GM18505 (cell line): Measurements from ENCODE around the gene RFLNA.
"Not testable (repeated sequence)": the region's sequence is repeated elsewhere in the genome, so short reads cannot be mapped to it uniquely, and the experiment has no call there.

Source experiments
- ATAC-seq: cut with Tn5 transposase; IDR thresholded peaks from one replicate; pipeline ENCODE4 v1.9.1; 2021; ENCODE audit not compliant: unreplicated experiment
- POLR2A ChIP-seq: IDR thresholded peaks from 4 replicates; pipeline ENCODE4 v1.6.1; 2011; ENCODE audit warnings: borderline replicate concordance; ENCODE audit not compliant: insufficient read depth, insufficient read length; ENCODE audit errors: extremely low read depth

Gene RFLNA

GRCh38 chr12:124322271-124322998 lies 27.5 kb downstream of the RFLNA start:
- no peak for TF ChIP-seq POLR2A
- ATAC-seq: no peak

- not testable (repeated sequence) for ATAC-seq
These were observed 28.1 kb downstream of the RFLNA start for GRCh38 chr12:124322999-124323328.

DNA sequence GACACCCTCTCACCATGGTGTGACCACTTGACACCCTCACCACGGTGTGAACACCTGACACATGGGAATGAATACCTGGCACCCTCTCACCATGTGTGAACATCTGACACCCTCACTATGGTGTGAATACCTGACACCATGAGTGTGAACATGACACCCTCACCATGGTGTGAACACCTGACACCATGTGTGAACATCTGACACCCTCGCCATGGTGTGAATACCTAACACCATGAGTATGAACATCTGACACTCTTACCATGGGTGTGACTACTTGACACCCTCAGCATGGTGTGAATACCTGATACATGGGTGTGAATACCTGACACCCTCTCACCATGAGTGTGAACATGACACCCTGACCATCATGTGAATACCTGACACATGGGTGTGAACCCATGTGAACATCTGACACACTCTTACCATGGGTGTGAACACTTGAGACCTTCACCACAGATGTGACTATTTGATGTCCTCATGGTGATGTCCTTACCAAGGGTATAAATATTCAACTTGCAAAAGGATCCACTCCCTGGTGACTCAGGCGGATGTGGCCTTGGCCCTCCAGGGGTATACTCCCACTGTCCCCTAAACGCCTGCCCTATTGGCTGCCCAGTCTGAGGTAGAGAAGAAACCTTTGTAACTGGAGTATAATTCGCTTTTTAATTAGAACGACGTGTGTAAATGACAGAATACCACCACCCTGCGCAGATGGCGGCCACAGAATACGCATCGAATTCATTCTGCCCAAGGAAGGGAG lies 29.1 kb downstream of the RFLNA start:
- no peak for ATAC-seq
- TF ChIP-seq POLR2A: no peak

- no peak for ATAC-seq
- TF ChIP-seq POLR2A: no peak
These were observed 30.2 kb downstream of the RFLNA start for GRCh38 chr12:124324803-124325705.

DNA sequence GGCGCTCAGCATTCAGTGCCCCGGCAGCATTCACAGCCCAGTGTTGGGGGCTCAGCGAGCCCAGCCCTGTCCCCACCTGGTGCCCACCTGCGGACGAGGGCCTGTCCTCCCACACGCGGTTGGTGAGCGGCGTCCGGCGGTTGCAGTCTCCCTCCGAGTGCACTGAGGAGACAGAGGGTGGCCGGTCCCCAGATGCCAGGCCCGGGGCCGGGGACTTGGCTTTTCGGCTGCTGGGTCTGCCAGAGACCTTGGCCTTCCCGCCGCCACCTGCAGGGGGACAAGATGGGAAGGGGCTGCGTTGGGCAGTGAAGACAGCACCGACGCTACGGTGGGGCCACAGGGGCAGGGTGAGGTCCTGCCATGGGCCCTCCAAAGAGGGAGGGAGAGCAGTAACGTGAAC lies 31.2 kb downstream of the RFLNA start:
- no peak for TF ChIP-seq POLR2A
- no peak for ATAC-seq

DNA sequence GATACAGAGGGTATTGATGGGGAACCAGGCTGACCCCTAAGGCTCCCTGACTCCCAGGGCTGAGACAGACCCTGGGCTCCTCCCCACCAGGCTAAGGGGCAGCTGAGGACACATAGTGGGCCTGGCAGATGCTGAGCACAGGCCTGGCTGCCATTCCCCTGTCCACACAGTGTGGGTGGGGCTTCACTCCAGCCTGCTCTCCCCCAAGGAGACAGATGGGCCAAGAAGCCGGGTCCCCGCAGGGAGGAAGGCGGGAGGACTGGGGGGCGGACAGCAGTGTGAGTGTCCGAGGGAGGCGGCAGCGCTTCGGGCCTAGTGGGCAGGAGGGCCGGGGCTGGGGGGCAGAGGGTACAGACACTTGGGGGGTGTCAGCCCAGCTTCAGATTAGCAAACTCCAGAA lies 32.0 kb downstream of the RFLNA start:
- ATAC-seq: no peak

GRCh38 chr12:124327362-124328043 lies 32.6 kb downstream of the RFLNA start:
- TF ChIP-seq POLR2A: no peak
- no peak for ATAC-seq

More for the DNA sequence above, 32.0 kb downstream of the RFLNA start:
- no peak for TF ChIP-seq POLR2A

GRCh38 chr12:124328116-124328515 lies 33.2 kb downstream of the RFLNA start:
- TF ChIP-seq POLR2A: no peak

DNA sequence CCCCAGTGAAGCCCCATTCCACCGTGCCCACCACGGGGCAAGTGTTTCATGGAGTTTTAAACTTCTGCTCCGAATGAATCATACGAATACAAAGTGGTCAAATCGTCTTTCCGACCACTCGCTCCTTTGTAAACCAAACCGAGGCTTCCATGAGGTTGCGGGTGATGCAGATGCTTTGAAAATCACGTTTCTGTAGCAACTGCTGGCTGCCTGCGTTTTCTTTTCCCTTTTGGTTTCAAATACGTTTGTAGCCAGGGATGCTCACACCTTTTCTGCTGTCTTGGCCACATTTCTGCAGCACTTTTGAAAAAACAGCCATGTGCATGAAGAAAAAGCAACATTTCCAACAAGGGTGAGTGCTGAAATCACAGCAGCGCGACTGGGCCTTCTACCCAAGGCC lies 33.7 kb downstream of the RFLNA start:
- TF ChIP-seq POLR2A: no peak
- ATAC-seq: no peak

More at GRCh38 chr12:124328116-124328515, 33.2 kb downstream of the RFLNA start:
- ATAC-seq: no peak

GRCh38 chr12:124332058-124332672 lies 37.3 kb downstream of the RFLNA start:
- ATAC-seq: no peak
- TF ChIP-seq POLR2A: no peak

GRCh38 chr12:124332900-124333299 lies 38.0 kb downstream of the RFLNA start:
- no peak for ATAC-seq
- TF ChIP-seq POLR2A: no peak

GRCh38 chr12:124333724-124334123 lies 38.8 kb downstream of the RFLNA start:
- ATAC-seq: no peak
- no peak for TF ChIP-seq POLR2A
